MV-4-11 (cell line): Measurements from ENCODE around the gene SLC5A5.

ENCODE experiments used
- DNase-seq: peaks from one replicate; lab custom pipeline; 2025; lab: John Stamatoyannopoulos, UW

Gene SLC5A5

DNA sequence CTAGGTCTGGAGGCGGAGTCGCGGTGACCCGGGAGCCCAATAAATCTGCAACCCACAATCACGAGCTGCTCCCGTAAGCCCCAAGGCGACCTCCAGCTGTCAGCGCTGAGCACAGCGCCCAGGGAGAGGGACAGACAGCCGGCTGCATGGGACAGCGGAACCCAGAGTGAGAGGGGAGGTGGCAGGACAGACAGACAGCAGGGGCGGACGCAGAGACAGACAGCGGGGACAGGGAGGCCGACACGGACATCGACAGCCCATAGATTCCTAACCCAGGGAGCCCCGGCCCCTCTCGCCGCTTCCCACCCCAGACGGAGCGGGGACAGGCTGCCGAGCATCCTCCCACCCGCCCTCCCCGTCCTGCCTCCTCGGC lies at the start of gene SLC5A5:
Gene SLC5A5, plus strand, starts transcription at position 68 of the 373 bp plus-strand sequence. CDS start 375 bp downstream, outside the sequence.
- peak; percentile 28 for DNase-seq

DNA sequence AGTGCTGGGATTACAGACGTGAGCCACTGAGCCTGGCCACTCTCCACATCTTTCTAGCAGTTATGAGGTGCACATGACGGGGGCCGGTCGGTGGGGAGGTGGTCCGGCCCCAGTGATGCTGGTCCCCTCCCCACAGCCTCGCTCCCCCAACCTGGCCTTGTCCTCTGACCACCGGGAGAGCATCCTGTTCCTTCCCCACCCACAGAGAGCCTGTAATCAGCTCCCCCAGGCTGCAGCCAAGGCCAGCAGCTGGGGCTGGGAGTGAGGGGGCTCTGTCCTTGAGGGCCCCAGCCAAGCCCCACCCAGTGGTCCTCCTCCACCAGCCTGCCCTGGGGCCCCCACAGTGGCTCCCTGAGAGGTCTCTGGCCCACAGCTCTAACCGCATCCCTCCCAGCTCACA lies 47.4 kb upstream of the SLC5A5 start:
- DNase-seq = no peak

DNA sequence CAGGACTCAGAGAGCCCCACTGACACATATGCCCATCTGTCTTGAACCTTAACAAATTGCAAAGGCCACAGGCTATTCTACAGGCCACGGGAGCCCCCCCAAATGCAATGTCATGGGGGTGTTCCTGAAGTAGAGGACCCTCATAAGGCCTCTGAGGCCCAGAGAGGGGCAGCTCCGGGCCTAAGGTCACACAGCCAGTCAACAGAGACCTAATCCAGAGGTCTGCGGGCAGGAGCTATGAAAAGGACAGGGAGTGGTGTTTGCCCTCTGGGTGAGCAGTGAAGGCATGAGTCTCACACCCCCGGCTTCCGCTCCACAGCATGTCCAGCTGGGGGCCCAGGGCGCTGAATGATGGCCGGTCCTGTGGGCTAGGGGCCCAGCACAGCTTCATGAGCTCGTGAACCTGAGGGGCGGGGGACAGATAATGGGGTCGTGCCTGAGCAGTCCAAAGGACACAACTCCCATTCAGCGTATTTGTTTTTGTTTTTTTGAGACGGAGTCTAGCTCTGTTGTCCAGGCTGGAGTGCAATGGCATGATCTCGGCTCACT lies 45.2 kb upstream of the SLC5A5 start:
- no peak for DNase-seq

DNA sequence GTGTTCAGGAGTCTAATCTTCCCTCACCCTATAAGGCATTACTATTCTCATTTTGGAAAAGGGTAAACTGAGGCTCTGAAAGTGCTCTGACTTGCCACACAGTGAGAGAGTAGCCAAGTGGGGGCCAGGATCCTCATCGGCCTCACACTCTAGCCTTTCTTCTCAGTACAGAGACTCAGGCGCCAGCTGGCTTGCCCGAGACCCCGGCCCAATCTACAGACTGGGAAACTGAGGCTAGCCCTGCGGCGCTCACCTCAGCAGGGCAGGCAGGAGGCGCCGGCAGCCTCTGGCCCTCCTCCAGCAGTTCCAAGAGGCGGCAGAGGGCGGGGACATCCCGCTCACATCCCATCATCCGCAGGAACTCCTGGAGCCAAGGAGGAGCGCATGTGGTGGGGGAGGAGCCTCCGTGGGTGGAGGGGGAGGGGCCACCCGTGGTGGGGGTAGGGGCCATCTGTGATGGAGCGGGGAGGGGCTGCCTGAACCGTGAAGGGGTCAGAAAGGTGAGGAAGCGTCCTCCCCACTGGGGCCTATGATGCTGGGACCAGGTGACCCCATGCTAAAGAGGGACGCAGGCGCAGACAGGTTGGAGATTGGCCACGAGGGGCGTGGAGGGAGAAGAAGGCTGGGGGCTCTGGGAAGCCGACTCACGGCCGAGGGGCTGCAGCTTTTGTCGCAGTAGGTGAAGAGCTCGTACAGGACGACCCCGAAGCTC lies 41.7 kb upstream of the SLC5A5 start:
- no peak for DNase-seq

DNA sequence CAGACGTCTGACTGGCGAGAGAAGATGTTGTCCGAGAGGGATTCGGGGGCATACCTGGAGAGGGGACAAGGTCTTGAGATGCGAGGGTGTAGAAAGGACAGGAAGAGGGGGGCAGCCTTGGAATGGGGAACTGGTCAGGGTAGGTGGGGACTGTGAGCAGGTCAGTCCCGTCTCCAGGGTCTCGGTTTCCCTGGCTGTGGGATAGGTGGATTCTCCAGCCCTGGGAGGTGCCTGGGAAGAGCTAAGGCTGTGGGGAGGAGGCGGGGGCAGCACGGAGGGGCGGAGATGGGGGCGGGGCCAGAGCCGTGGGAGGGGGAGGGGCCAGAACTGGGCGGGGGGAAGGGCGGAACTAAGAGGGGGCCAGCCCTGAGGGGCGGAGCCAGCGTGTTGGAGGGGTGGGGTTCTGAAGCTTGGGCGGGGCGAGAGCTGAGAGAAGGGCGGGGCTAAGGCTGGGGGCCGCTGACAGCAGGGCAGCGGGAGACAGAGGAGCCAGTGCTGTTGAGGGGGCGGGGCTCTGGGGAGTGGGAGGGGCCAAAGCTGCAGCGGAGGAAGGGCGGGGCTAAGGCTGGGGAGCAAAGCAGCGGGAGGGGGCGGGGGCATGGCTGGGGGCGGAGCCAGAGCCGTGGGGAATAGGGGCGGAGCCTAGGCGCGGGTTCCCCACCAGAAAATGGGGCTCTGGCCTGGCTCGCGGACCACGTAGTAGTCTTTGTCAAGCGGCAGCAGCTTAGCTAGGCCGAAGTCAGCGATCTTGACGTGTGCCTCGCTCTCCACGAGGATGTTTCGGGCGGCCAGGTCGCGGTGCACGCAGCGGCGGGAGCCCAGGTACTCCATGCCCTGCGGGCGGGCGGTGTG lies 41.0 kb upstream of the SLC5A5 start:
- no peak for DNase-seq

DNA sequence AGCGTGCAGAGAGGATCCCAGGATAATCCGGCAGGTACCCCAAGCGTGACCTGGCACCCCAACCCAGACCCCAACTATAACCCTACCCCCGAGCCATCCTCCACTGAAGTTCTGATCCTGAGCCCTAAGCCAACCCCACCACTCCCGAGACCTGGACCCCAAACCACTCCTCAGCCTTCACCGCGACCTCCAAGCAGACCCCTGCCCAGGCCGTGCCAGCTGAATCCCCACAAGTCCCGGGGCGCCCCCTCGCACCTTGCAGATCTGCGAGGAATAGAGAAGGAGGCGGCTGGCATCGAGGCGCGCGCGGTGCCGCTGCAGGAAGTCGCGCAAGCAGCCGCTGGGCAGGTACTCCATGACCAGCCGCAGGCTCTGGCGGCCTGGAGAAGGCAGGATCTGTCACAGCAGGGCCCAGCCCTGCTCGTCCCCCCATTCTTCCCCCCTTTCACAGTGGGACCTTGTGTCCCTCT lies 40.3 kb upstream of the SLC5A5 start:
- no peak for DNase-seq

DNA sequence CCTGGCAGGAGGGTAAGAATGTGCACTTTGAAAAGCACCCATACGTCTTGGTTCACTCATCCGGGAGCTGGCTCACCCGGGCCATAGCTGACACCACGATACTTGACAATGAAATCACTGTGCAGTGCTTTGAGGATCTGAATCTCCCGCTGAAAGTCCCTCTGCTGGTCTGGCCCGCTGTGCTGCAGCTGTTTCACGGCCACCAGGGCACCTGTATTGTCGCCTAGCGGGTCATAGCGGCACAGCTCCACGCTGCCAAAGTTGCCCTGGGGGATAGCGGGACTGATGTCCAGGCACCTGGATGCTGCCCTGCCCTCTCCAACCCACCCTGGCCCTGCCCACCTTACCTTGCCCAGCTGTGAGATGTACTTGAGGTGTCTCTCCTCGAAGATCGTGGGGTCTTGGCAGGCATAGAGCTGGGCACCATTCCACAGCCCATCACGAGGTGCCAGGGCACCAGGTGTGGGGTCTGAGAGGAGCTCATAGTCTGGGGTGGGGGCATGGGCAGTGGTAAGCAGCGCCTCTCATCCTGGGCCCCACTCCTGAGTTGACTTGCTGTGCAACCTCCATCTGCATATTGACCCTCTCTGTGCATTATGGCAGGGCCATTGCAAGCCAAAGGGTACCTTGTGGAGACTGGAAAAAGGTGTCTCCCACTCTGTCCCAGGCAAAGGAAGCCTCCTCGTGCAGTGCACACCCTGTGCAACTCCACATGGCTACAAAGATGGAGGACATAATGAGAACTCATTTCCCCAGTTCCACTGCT lies 39.1 kb upstream of the SLC5A5 start:
- DNase-seq = no peak

DNA sequence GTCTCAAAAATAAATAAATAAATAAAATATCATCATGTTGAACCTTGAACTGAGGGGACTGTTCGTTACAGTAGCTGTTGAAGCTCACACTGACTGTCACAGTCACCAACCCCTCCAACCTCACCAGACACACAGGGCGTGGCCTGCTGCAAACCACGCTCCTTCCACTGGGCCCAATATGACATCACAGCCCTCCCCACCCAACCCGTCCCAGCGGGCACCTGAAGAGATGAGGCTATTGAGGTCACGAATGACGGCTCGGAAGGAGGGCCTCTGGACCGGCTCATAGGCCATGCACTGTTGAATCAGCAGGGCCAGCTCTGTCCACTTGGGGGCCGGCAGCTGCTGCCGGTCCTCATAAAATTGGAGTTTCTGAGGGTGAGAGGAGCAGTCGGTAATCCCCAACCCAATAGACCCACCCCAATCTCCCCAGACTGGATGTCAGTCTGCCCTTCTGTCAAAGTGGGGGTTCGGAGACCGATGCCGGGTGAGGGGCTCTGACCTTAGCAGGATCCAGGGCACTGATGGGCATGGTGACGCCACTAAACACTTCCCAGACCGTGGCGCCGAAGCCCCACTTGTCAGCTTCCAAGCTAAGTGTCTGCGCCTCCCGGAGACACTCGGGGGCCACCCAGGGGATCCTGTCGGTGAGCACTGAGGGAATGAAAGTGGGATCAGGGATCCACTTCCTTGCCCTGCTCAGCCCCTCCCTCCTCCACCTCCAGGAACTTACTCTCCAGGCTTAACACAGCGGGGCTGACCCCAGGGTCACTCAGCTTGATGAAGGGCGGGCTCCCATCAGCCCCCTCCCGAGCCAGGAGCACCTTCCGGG lies 37.2 kb upstream of the SLC5A5 start:
- DNase-seq = no peak

DNA sequence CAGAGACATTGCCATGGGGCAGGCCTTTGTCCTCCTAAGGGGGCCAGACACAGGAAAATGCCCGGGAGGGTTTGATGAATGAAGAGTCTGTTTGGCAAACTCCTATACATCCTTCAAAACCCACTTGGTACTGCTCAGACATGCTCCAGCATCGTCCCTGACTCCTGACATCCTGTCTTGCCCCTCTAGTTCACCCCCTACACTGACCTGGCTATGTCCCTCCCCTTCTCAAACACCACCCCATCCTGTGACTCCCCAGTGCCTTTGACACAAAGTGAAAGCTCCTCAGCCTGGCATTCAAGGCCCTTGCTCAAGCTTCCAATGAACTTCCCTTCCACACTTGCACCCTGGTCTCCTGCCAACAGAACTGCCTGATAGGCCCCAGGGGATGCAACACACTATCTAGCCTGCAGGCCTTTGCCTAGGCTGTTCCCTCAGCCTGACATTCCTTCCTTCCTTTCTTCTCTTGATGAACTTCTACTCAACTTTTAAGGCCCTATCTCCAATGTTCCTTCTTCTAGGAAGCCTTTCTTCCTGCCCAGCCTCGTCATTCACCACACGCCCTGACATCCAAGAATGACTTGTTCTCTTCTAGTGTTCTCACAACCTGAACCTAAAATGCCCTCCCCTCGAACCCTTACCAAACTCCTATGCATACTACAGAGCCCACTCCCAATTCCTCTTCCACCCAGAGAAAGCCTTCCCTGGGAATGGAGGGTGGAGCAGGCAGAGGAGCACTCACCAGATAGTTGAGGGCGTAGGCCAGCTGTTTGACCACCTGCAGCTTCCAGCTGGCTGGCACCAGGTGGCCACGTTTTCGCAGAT lies 36.4 kb upstream of the SLC5A5 start:
- DNase-seq = no peak

DNA sequence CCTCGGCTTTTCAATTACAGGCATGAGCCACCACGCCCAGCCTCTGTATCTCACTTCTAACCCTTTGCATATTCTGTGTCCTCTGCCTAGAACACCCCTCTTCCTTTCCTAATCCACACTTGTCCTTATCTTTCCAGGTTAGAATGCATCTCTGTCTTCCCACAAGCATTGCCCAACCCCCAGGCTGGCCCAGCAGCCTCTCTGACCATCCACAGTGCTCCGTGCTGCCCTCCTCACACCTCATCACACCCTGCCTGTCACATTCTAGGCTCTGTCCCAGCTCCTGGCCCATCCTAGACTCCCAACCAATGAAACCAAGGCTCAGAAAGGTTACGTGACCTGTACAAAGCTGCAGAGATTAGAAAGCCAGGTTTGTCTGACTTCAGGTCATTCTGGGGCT lies 35.2 kb upstream of the SLC5A5 start:
- no peak for DNase-seq

DNA sequence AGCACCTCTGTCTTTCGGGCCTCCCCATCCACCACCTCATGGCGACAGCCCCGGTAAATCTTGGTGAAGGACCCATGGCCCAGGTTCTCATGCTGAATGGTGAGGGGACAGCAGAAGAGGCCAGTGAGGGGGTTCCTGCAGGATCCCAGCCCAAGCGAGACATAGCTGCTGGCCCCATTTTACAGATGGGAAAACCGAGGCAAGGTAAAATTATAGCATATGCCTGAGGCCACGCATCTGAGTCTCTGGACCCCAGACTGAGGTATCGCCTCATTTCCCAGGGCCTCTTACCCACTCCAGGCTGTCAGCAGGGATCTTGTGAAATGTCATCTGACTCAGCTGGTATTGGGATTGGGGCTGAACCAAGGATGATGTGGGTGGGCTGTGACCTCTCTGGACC lies 33.8 kb upstream of the SLC5A5 start:
- DNase-seq = no peak

DNA sequence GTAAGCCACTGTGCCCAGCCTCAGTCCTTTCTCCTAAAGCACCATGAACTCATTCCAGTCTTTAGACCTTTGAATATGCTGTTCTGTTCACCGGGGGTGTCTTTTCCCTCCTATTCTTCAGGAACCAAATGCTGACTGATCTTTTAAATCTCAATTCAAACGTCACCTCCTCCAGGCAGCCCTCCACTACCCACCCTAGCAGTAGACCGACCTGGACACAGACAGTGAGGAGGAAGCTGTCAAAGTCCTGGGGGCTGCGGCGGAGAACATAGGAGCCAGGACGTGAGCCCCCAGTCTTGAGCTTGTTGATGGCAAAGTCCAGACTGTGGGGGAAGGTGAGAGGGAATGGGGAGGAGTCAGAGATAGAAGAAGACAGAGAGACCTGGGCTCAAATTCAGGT lies 31.7 kb upstream of the SLC5A5 start:
- no peak for DNase-seq

DNA sequence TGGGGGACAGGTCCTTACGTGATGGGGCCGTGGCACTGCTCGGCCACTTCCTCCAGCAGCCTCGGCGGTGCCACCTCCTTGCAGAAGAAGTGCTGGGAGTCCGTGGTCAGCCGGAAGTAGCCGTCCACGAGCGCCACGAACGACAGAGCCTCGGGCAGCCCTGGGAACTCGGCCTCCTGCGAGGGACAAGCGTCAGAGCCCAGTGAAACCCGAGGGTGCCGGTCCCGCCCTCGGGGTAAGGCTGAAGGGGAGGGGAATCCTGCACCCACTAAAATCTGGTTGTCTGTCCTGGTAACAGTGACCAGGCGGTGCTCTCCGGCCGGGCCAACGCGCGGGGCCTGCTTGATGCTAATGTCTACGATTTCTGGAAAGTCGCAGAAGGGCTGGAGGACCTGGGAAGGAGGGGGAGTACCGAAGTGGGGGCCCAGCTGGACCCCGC lies 30.4 kb upstream of the SLC5A5 start:
- DNase-seq = no peak

DNA sequence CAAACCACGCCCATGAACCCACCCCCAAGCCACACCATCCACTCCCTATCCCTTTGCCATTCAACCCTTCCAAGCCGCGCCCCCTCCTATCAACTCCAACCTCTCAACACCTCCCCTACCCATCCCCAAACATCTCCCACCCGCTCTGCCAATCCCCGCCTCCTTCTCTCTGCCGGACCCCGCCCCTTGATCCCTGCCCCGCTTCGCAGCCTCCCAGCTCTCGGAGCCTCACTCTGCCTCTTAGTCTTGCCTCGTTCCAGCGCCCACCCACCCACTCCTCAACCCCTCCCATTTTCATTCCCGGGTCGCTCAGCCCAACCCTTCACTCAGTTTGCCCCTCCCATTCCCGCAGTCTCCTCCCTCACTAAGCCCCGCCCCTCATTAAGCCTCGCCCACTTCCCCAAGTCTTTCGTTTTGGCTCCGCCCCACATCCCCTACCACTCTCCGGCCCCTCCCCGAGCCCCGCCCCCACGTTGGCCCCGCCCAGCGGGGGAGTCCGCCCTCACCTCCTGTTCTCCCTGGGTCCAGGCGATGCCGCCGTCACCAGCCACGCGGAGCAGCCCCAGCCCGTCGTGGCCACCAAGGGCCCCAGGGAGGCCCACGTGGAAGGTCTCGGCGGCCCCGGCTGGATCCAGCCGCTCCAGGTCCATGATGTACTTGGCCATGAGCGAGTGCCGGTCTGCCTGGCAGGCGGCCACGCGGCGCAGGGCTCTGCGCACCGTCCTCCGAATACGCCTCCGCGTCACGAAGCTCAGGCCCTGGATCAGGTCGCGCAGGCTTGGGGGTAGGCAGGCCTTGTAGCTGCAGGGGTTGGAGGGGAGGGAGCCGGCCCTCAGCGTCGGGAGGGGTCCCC lies 29.7 kb upstream of the SLC5A5 start:
- no peak for DNase-seq

DNA sequence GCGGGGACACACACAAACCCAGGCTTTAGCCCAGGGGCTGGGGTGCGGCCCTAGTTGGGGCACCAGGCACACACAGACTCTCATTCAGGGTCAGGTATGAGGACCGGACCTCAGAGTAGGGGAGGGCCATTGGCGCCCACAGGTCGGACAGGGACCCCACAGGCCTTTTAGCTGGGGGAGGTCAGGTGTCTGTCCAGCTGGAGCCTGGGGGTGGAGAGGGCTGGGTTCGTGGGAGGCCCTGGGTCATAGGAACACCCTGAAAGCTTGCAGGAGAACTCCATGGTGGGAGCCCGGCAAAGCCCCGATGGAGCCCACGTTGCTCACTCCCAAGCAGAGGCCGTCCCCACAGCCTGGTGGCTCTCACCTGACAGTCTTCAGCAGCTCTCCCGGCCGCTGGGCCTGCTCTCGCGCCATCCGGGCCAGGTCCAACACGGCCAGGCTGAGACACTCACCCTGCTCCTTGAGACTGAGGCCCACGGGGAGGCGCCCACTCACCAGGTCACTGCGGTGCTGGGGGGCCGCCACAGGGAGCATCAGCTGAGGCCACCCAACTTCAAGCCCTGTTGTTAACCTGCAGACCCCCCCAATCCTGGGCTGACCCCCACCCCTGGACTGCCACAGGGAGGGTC lies 29.0 kb upstream of the SLC5A5 start:
- no peak for DNase-seq

DNA sequence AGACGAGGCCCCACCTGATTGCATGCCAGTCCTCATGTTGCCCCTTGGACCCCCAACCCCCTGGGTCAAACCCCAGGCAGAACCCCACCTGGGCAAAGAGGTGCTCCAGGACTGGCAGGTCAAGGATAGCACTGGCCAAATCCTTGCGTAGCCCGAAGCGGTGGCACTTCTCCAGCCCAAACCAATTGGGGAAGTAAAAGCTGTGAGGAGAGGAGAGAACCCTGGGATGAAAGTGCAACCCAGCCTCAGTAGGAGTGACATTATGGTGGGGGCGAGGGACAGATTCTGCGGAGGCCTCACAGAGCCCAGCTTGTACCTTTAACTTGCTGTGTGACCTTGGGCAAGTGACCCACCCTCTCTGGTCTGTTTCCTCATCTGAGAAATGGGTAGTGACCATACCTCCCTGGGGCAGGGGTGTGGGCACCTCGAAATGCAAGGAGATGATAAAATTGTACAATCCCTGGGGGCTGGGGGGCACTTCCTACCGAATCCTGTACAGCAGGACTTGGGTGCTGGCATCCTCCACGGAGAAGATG lies 28.4 kb upstream of the SLC5A5 start:
- peak; percentile 42 for DNase-seq

DNA sequence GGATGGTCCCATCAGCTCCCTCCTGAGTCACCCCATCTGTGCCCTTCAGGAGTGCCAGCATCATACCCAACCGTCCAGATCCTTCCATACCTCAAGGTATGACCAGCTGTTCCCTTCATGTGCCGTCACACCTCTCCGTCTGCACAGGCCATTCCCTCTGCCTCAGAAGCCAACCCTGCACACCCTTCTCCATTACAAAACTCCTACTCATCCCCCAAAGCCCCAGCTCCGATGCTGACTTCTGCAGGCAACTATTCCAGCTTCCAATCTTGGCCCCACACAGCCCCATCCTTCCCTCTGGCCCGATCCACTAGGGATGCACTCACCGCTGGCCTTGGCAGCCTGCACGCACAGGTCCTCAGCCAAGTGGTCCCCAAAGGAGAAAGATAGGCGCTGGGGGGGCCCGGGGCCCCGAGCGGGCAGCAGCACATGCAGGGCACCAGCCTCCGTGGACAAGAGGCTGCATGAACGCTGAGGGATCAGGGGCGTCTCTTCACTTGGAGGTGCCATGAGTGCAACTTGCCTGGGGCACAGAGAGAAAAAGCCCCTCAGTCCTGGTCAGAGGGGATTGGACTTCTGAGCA lies 27.7 kb upstream of the SLC5A5 start:
- DNase-seq = no peak

DNA sequence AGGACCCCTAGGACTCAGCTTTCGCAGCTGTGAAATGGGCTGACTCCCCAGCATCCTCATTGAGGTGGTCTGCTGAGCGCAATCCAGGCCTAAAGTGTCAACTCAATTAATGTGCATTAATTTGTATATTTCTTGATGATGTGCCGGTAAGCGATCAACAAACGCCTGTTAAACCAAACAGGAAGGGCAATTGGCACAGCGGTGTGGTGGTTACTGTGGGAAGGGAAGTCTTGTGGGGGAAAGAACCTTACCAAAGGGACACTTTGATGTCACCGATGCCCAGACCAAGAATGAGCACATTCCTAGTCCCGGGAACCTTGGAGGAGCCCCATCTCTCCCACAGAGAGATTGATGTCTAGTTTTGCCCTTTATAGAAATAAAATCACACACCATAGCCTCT lies 25.6 kb upstream of the SLC5A5 start:
- no peak for DNase-seq
